ENCODE data around the gene RAB27A. TPM values are rescaled to one million over a fixed set of nuclear protein-coding genes. Genes with fewer than 3 reads are reported as not detected.

RAB27A gene
- total and polyA plus RNA-seq, 2 donors (not counting 1 experiment from before 2014, with no cell fraction given), result 14.4 to 47.4 TPM

GRCh38 chr15:55224892-55225291 is 64.7 kb downstream of the RAB27A start:
- Histone ChIP-seq H3K4me2 (ENCODE audit: extremely low read depth, insufficient read depth, low read length) (no peak overlapping the region), H2AFZ (ENCODE audit: low read length) (no peak overlapping the region), H3K27ac (ENCODE audit: insufficient read depth, low read length) (no peak overlapping the region), H3K27me3 (ENCODE audit: control insufficient read depth, insufficient read depth, low read length) (no peaks in the 10 kb centered on the region), H3K9ac (ENCODE audit: insufficient read depth, low read length) (no peak overlapping the region), H3K4me3 (replicated peaks in 1 of 4; ENCODE audit: control extremely low read depth in 1 of 4, insufficient read depth in 1 of 4, low read depth in 3 of 4, low read length in 4 of 4) (no peak overlapping the region), H3K9me3 (ENCODE audit: control insufficient read depth, insufficient read depth, low read depth, low read length) (no peaks in the 10 kb centered on the region), H3K79me2 (ENCODE audit: control insufficient read depth, insufficient read depth, low read length) (no peaks in the 10 kb centered on the region), H3K36me3 (ENCODE audit: control insufficient read depth, insufficient read depth, low read length) (no peaks in the 10 kb centered on the region), H3K4me1 (ENCODE audit: control insufficient read depth, extremely low read depth, insufficient read depth, low read length) (peaks cover 10% of the 10 kb centered on the region), H4K20me1 (ENCODE audit: control insufficient read depth, extremely low read depth, insufficient read depth, low read length) (no peaks in the 10 kb centered on the region)
- DNase-seq (ENCODE audit: low read depth in 2 of 2), result peak in 1 of 2 donors; percentile 13
- TF ChIP-seq CTCF (conservative IDR thresholded peaks at IDR 0.05 in 1 of 2, IDR thresholded peaks at IDR 0.05 in 1 of 2; ENCODE audit: low read depth in 1 of 2, low read length in 2 of 2) (no peak), EZH2 (IDR thresholded peaks at IDR 0.05; ENCODE audit: low read length, missing control alignments) (no peak)

- H3K4me2 ChIP-seq (ENCODE audit: extremely low read depth, insufficient read depth, low read length), result no peak overlapping the region
- H4K20me1 ChIP-seq (ENCODE audit: control insufficient read depth, extremely low read depth, insufficient read depth, low read length), result no peaks in the 10 kb centered on the region
- DNase-seq (ENCODE audit: low read depth in 2 of 2), result no peak
- peaks cover 13% of the 10 kb centered on the region for H3K4me1 ChIP-seq (ENCODE audit: control insufficient read depth, extremely low read depth, insufficient read depth, low read length)
- TF ChIP-seq CTCF (conservative IDR thresholded peaks at IDR 0.05 in 1 of 2, IDR thresholded peaks at IDR 0.05 in 1 of 2; ENCODE audit: low read depth in 1 of 2, low read length in 2 of 2) (no peak), EZH2 (IDR thresholded peaks at IDR 0.05; ENCODE audit: low read length, missing control alignments) (no peak)
- no peak overlapping the region for H3K9ac ChIP-seq (ENCODE audit: insufficient read depth, low read length)
- H3K4me3 ChIP-seq (replicated peaks in 1 of 4; ENCODE audit: control extremely low read depth in 1 of 4, insufficient read depth in 1 of 4, low read depth in 3 of 4, low read length in 4 of 4), result no peak overlapping the region
- no peak overlapping the region for H2AFZ ChIP-seq (ENCODE audit: low read length)
- no peaks in the 10 kb centered on the region for H3K79me2 ChIP-seq (ENCODE audit: control insufficient read depth, insufficient read depth, low read length)
- no peaks in the 10 kb centered on the region for H3K36me3 ChIP-seq (ENCODE audit: control insufficient read depth, insufficient read depth, low read length)
- H3K27me3 ChIP-seq (ENCODE audit: control insufficient read depth, insufficient read depth, low read length), result no peaks in the 10 kb centered on the region
- H3K27ac ChIP-seq (ENCODE audit: insufficient read depth, low read length), result no peak overlapping the region
- no peaks in the 10 kb centered on the region for H3K9me3 ChIP-seq (ENCODE audit: control insufficient read depth, insufficient read depth, low read depth, low read length)
These were observed 67.0 kb downstream of the RAB27A start for GRCh38 chr15:55222588-55222987.

DNA sequence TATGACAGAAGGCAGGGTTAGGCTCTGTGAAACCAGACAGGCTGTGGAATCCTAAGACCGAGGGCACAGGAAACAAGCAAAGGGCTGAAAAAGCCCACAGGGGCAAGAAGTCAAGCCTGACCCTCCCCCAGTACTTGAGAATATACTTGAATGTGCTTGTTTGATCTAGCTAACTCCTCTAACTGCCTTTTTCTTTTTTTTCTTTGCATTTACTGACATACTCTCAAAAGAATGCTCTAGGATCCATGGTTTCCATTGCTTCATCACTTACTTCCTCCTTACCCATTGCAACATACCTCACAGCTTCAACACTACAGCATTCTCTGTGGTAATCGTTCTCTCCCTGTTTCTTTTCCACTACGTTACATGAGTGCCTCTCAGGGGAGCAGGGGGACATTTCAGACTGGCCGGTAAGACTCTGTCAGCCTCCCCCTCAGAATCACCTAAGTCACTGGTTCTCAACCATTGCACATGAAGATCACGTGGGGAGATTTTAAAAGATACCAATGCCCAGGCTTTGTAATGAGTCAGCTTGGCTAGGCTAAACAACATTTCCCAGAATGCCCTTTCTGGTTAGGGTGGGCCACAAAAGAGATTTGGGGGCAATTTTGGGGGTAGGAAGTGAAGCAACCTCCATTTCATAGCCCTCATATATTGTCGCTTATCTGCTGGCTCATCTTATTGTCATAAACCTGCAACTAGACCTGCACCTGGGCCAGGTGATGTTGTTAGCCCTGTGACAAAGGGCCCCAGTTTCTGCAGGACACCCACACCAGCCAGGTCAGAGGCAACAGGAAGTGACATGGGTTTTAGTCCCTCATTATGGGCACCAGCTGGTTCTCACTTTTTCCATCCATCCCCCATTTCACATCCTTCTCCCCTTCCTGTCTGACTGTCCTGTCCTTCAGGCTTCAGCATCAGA is 68.3 kb downstream of the RAB27A start:
- H3K4me1 ChIP-seq (ENCODE audit: control insufficient read depth, extremely low read depth, insufficient read depth, low read length), result peaks cover 13% of the 10 kb centered on the region
- peak overlapping the region; percentile 73 for H3K4me2 ChIP-seq (ENCODE audit: extremely low read depth, insufficient read depth, low read length)
- no peaks in the 10 kb centered on the region for H3K79me2 ChIP-seq (ENCODE audit: control insufficient read depth, insufficient read depth, low read length)
- no peaks in the 10 kb centered on the region for H3K36me3 ChIP-seq (ENCODE audit: control insufficient read depth, insufficient read depth, low read length)
- peak overlapping the region in 1 of 4 experiments; percentile 25 for H3K4me3 ChIP-seq (replicated peaks in 1 of 4; ENCODE audit: control extremely low read depth in 1 of 4, insufficient read depth in 1 of 4, low read depth in 3 of 4, low read length in 4 of 4)
- peak overlapping the region; percentile 80 for H2AFZ ChIP-seq (ENCODE audit: low read length)
- DNase-seq (ENCODE audit: low read depth in 2 of 2), result peak; percentile 95 to 97
- H3K9me3 ChIP-seq (ENCODE audit: control insufficient read depth, insufficient read depth, low read depth, low read length), result no peaks in the 10 kb centered on the region
- TF ChIP-seq CTCF (conservative IDR thresholded peaks at IDR 0.05 in 1 of 2, IDR thresholded peaks at IDR 0.05 in 1 of 2; ENCODE audit: low read depth in 1 of 2, low read length in 2 of 2) (no peak), EZH2 (IDR thresholded peaks at IDR 0.05; ENCODE audit: low read length, missing control alignments) (no peak)
- no peaks in the 10 kb centered on the region for H3K27me3 ChIP-seq (ENCODE audit: control insufficient read depth, insufficient read depth, low read length)
- no peaks in the 10 kb centered on the region for H4K20me1 ChIP-seq (ENCODE audit: control insufficient read depth, extremely low read depth, insufficient read depth, low read length)
- peak overlapping the region; percentile 89 for H3K27ac ChIP-seq (ENCODE audit: insufficient read depth, low read length)
- peak overlapping the region; percentile 16 for H3K9ac ChIP-seq (ENCODE audit: insufficient read depth, low read length)

Measured in fibroblast of lung (primary cell).